ENCODE results near the gene PPP4C.

DNA sequence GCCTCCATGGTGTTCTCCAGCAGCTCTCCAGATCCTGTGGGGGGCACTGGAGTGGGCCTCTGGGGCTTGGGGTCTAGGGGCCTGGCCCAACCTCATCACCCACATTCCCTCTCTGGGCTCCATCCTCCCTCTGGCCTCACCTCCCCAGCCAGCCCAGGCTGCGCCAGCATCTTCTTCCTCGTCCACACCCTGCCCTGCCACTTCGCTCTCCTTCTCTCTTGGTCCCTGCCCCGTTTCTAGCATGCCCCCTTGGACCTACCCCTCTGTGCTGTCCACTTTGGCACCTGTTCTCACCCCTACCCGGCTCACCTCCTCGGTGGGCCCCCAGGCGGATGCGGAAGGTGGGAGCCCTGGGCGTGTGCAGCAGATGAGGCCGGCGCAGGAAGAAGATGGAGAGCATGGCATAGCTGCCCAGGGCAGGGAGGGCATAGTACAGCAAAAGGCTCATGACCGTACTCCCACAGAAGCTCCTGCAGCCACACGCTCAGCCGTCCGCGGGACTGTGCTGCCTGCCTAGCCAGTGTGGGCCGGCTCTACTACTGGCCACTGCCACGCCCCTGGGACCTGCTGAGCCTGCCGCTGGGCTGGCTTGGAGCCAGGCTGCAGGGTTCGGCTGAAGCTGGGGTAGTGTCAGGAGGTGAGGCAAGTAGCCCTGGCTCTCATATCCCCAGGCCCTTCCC is 37.4 kb downstream of the PPP4C start, which contains the start of gene GDPD3:
- TF ChIP-seq ZNF274 (IDR thresholded peaks at IDR 0.05; ENCODE audit: low read depth, low read length) (no peak), YY1 (IDR thresholded peaks at IDR 0.05; ENCODE audit: insufficient read depth, insufficient read length) (no peak), SUZ12 (IDR thresholded peaks at IDR 0.05; ENCODE audit: extremely low read depth, insufficient read depth, insufficient read length) (no peak)
